HepG2 (cell line): ENCODE data around the gene CEACAM8. TPM values are rescaled to one million over a fixed set of nuclear protein-coding genes. Genes with fewer than 3 reads are reported as not detected.

Source experiments
- ATAC-seq: fragments of 200-7000 bp; cut with Tn5 transposase; 3 replicates; pipeline ENCODE4 v1.9.1; 2020; ENCODE audit warnings: mild to moderate bottlenecking, moderate library complexity
- BruUV-seq: library from RNA; stranded (reverse); fragments of 400-500 nt; replicated peaks from 2 replicates; lab custom pipeline; 2021; lab: Mats Ljungman, UMichigan
- CTCF ChIA-PET: fragments of 300-600 bp; formaldehyde crosslinking; extraction: SDS; loops from one replicate; lab custom pipeline; 2021; ENCODE audit warnings: low total read pairs, inconsistent platforms, low intra/inter-chr PET ratio; lab: Yijun Ruan, JAX
- POLR2A ChIA-PET: fragments of 350-600 bp; sonication (Branson Sonifier 250); formaldehyde crosslinking; loops from one replicate; lab custom pipeline; 2020; ENCODE audit warnings: antibody characterized with exemption, inconsistent platforms; lab: Yijun Ruan, JAX
- DNase-seq: peaks from one replicate; pipeline ENCODE4 v3.0.0-alpha.2; 2015; ENCODE audit warnings: low spot score
- FAIRE-seq: peaks from 3 replicates; lab custom pipeline; 2011; peaks lifted over from hg19 to GRCh38; lab: Jason Lieb, UNC
- H2AFZ ChIP-seq: one replicate; pipeline ENCODE4 v1.6.1; 2011; ENCODE audit warnings: low read length, inconsistent platforms
- H3K27ac ChIP-seq: fragments of 300-600 bp; 3 replicates; pipeline ENCODE4 v1.8.0; 2011; ENCODE audit warnings: mixed run types, mild to moderate bottlenecking, mixed read lengths, low read length, inconsistent platforms; ENCODE audit not compliant: insufficient read depth; ENCODE audit errors: extremely low read length
- H3K27me3 ChIP-seq, 2 experiments: fragments of 200-600 bp in 1 of 2; 2 replicates in 1 of 2; 3 replicates in 1 of 2; pipeline versions ENCODE4 v1.6.0 to v1.8.0; 2011; ENCODE audit warnings: low read length in 2 of 2, mild to moderate bottlenecking in 2 of 2, moderate library complexity in 2 of 2, inconsistent platforms in 1 of 2; ENCODE audit not compliant: insufficient read depth in 2 of 2, control insufficient read depth in 1 of 2
- H3K36me3 ChIP-seq, 2 experiments: fragments of 200-600 bp in 1 of 2; replicated peaks in 1 of 2; 2 replicates in 1 of 2; 3 replicates in 1 of 2; pipeline versions ENCODE4 v1.5.1 to v1.8.0; 2011; ENCODE audit warnings: low read length in 2 of 2, inconsistent platforms in 1 of 2; ENCODE audit not compliant: insufficient read depth in 2 of 2, control insufficient read depth in 1 of 2
- H3K4me1 ChIP-seq: 2 replicates; pipeline ENCODE4 v1.5.1; 2012; ENCODE audit warnings: low read length, inconsistent platforms; ENCODE audit not compliant: insufficient read depth
- H3K4me2 ChIP-seq: 2 replicates; pipeline ENCODE4 v1.6.0; 2011; ENCODE audit warnings: low read depth, low read length, inconsistent platforms
- H3K4me3 ChIP-seq, 3 experiments: fragments of 200-600 bp in 1 of 3; sonication (generic), shearing (Covaris generic) in 1 of 3; replicated peaks in 1 of 3; 2 replicates each; pipeline ENCODE4 v1.5.1; 2011 to 2016; ENCODE audit warnings: low read length in 3 of 3, inconsistent platforms in 2 of 3, low read depth in 2 of 3, mild to moderate bottlenecking in 2 of 3, control low read depth in 1 of 3, mixed read lengths in 1 of 3; ENCODE audit not compliant: insufficient read depth in 1 of 3
- H3K79me2 ChIP-seq: one replicate; pipeline ENCODE4 v1.6.1; 2011; ENCODE audit warnings: low read length, inconsistent platforms; ENCODE audit not compliant: insufficient read depth
- H3K9ac ChIP-seq: 2 replicates; pipeline ENCODE4 v1.6.0; 2011; ENCODE audit warnings: mild to moderate bottlenecking, low read depth, low read length, inconsistent platforms; ENCODE audit not compliant: insufficient read depth
- H3K9me3 ChIP-seq: 2 replicates; pipeline ENCODE4 v1.5.1; 2012; ENCODE audit warnings: mild to moderate bottlenecking, low read length
- H4K20me1 ChIP-seq: 2 replicates; pipeline ENCODE4 v1.6.0; 2011; ENCODE audit warnings: inconsistent platforms, mild to moderate bottlenecking, low read length, moderate library complexity; ENCODE audit not compliant: insufficient read depth
- CHD4 ChIP-seq: fragments of 200-600 bp; sonication (generic); IDR thresholded peaks from 2 replicates; pipeline ENCODE4 v1.7.0; 2017; ENCODE audit warnings: mild to moderate bottlenecking, low read length, borderline replicate concordance
- MAF1 ChIP-seq: sonication (generic); formaldehyde crosslinking; IDR thresholded peaks from 2 replicates; pipeline ENCODE4 v1.5.0; 2020; ENCODE audit warnings: missing genetic modification reagents, borderline replicate concordance
- RFX3 ChIP-seq: IDR thresholded peaks from 2 replicates; pipeline ENCODE4 v1.6.1; 2016; ENCODE audit warnings: missing biosample characterization, missing genetic modification reagents
- SP4 ChIP-seq: sonication (generic); formaldehyde crosslinking; IDR thresholded peaks from 2 replicates; pipeline ENCODE4 v1.8.1; 2023; ENCODE audit warnings: mild to moderate bottlenecking, missing genetic modification reagents
- SRSF4 ChIP-seq: fragments of 200-400 bp; formaldehyde crosslinking; IDR thresholded peaks from one replicate; pipeline ENCODE4 v1.6.1; 2018; ENCODE audit warnings: mild to moderate bottlenecking, low read depth, low read length, moderate library complexity; ENCODE audit not compliant: poor library complexity, severe bottlenecking
- TBP ChIP-seq: sonication (generic); formaldehyde crosslinking; IDR thresholded peaks from 2 replicates; pipeline ENCODE4 v1.5.0; 2020; ENCODE audit warnings: missing genetic modification reagents
- ZNF10 ChIP-seq: sonication (generic); formaldehyde crosslinking; IDR thresholded peaks from 2 replicates; pipeline ENCODE4 v1.4.0; 2020; ENCODE audit warnings: mild to moderate bottlenecking, low read depth, missing genetic modification reagents, borderline replicate concordance
- ZNF12 ChIP-seq: sonication (generic); formaldehyde crosslinking; IDR thresholded peaks from 2 replicates; pipeline ENCODE4 v1.5.0; 2020; ENCODE audit warnings: missing genetic modification reagents
- ZNF251 ChIP-seq: sonication (generic); formaldehyde crosslinking; IDR thresholded peaks from 2 replicates; pipeline ENCODE4 v1.9.0; 2021; ENCODE audit warnings: mild to moderate bottlenecking, missing genetic modification reagents
- ZNF331 ChIP-seq: sonication (generic); formaldehyde crosslinking; IDR thresholded peaks from 2 replicates; pipeline ENCODE4 v1.4.0; 2020; ENCODE audit warnings: missing genetic modification reagents
- ZNF644 ChIP-seq: IDR thresholded peaks from 2 replicates; pipeline ENCODE4 v1.6.1; 2016; ENCODE audit warnings: low read depth
- ZNF672 ChIP-seq: sonication (generic); formaldehyde crosslinking; IDR thresholded peaks from 2 replicates; pipeline ENCODE4 v1.8.1; 2022; ENCODE audit warnings: missing genetic modification reagents
- WGBS: methylation state at CpG from one replicate; pipeline ENCODE4 v1.1.6; 2017; ENCODE audit warnings: low lambda C conversion rate; 5-methylcytosine and 5-hydroxymethylcytosine counted together
- in situ Hi-C: cut with HindIII; loops from 2 replicates; pipeline ENCODE4 v1.10.0; 2017; ENCODE audit warnings: low pct_unique_long_range_greater_than_20kb; ENCODE audit not compliant: extremely low pct_ligation_motif_present
- intact Hi-C: fragments of 100-400 bp; cut with micrococcal nuclease; formaldehyde crosslinking; loops from one replicate; pipeline ENCODE4 v1.10.0; 2022; ENCODE audit not compliant: unreplicated experiment
- polyA plus RNA-seq, 8 experiments: library from polyadenylated mRNA; depleted of rRNA in 3 of 8; stranded (reverse) in 7 of 8; unstranded in 1 of 8; fragments of >200 nt; fragmentation: Illumina TruSeq in 4 of 8; extraction: Trizol in 4 of 8; gene quantifications; 2 replicates each; pipeline versions ENCODE4 v1.2.1 to v1.2.3, GENCODE V29; 2011 to 2016; ENCODE audit warnings: low read depth in 4 of 8, missing spikeins in 1 of 8, mixed read lengths in 1 of 8; ENCODE audit not compliant: insufficient read depth in 1 of 8
- total RNA-seq, 5 experiments: library from RNA; depleted of rRNA; stranded (reverse); fragments of >200 nt; fragmentation: Illumina TruSeq; extraction: Trizol; gene quantifications; 2 replicates each; pipeline ENCODE4 v1.2.3, GENCODE V29; 2016; ENCODE audit warnings: low read depth in 1 of 5
- TF ChIP-seq, protein P1 (sequence below): sonication (generic); formaldehyde crosslinking; IDR thresholded peaks from 2 replicates; pipeline ENCODE4 v1.4.0; 2020; ENCODE audit warnings: missing genetic modification reagents
- TF ChIP-seq, protein P2 (sequence below): sonication (generic); formaldehyde crosslinking; IDR thresholded peaks from 2 replicates; pipeline ENCODE4 v1.4.0; 2020; ENCODE audit warnings: missing genetic modification reagents, borderline replicate concordance

CEACAM8 gene
- total and polyA plus RNA-seq, 2 of the 13 experiments (the other 11 are each of a cell fraction or from before 2014, with no cell fraction given): not detected

DNA sequence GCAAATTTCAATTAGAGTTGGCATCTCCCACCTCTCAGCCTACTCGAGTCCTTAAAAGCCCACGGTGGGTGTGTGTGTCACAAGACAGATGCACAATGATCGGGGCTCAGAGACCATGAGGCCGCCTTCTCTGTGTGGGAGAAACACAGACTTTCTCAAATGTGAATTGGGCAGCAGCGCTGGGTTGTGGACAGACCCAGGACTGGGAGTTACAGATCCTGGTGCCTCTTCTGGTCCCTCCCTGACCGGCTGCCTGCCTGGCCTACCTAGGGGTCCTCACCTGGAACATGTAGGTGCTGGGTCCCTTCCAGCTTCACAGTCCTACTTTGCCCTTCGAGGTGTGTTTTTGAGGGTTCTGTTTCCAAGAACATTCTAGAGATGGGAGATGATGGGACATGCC, 4.9 kb downstream of the CEACAM8 start (continued):
- TF ChIP-seq ZNF10: no peak
- TF ChIP-seq ZNF644 (CRISPR knock-in tag): no peak
- TF ChIP-seq ZNF672 (CRISPR knock-in tag): no peak
- TF ChIP-seq CHD4: no peak
- no peak for TF ChIP-seq SP4 (CRISPR knock-in tag)
- no peak for TF ChIP-seq MAF1

DNA sequence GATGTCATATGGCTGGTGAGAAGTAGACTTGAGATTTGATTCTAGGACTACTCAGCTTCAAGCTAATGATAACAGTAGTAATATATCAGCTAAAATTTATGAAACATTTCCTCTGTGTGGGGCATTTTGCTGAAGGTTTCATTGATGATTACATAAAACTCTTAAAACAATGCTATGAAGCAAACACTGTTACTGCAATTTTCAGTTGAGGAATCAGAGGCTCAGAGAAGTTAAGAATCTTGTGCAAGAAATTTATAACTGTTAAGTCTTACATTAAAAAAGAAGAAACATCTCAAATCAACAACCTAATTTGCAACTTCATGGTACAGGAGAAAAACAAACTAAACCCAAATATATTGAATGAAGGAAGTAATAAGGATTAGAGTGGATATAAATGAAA, 10.3 kb downstream of the CEACAM8 start:
- H3K9me3 ChIP-seq: no peaks in the 10 kb centered on the region
- ATAC-seq: no peak
- H3K27me3 ChIP-seq: peaks cover 0 to 8% of the 10 kb centered on the region in 2 experiments; a peak in 1 of 5 replicates
- POLR2A ChIA-PET: no interaction called here
- no peaks in the 10 kb centered on the region for H3K79me2 ChIP-seq
- no peak for DNase-seq
- H3K9ac ChIP-seq: no peak overlapping the region
- CTCF ChIA-PET: no interaction called here
- no peak overlapping the region for H2AFZ ChIP-seq
- in situ Hi-C loops: no loop called here
- H3K27ac ChIP-seq: no peak overlapping the region
- no peak overlapping the region for H3K4me3 ChIP-seq
- no peaks in the 10 kb centered on the region for H3K36me3 ChIP-seq
- no peaks in the 10 kb centered on the region for H3K4me1 ChIP-seq
- FAIRE-seq: no peak
- TF ChIP-seq ZNF251 (CRISPR knock-in tag): no peak
- no peak for TF ChIP-seq SRSF4
- no peaks in the 10 kb centered on the region for H4K20me1 ChIP-seq
- H3K4me2 ChIP-seq: no peak overlapping the region
- BruUV-seq: no TSS peak
- intact Hi-C loops: no loop called here

DNA sequence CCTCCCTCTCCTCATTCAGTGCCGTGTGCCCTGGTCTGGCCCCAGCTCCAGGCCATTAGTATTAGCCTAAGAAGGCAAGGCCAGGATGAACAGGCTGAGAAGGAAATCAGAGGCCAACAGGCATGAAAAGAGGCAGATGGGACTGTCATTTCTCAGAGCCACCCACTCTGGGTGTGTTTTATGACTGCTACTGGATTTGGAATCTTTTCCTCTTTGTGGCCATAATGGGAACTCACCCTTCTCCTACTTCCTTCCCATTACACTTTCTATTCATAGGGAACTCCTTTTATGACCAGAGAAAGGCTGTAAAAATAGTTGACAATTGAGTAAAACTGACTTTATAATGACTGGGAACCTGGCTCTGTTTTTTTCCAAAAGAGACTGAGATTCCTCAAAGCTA, 17.7 kb downstream of the CEACAM8 start:
- CTCF ChIA-PET: no interaction called here
- intact Hi-C loops (no loop called here), in situ Hi-C loops (no loop called here)
- BruUV-seq: no TSS peak
- no peak overlapping the region for H3K9ac ChIP-seq
- H3K36me3 ChIP-seq: no peaks in the 10 kb centered on the region
- H4K20me1 ChIP-seq: no peaks in the 10 kb centered on the region
- H2AFZ ChIP-seq: no peak overlapping the region
- FAIRE-seq (no peak), ATAC-seq (no peak), DNase-seq (no peak)
- no peaks in the 10 kb centered on the region for H3K9me3 ChIP-seq
- no peaks in the 10 kb centered on the region for H3K79me2 ChIP-seq
- no peak overlapping the region for H3K4me2 ChIP-seq
- WGBS: 0% methylated on average over 1 of the region's 1 CpG
- H3K27ac ChIP-seq: no peak overlapping the region
- no peaks in the 10 kb centered on the region for H3K4me1 ChIP-seq
- POLR2A ChIA-PET: no interaction called here
- H3K4me3 ChIP-seq: no peak overlapping the region
- peaks cover 1 to 3% of the 10 kb centered on the region in 2 experiments; a peak in 3 of 5 replicates for H3K27me3 ChIP-seq
- TF ChIP-seq, protein P1, sequence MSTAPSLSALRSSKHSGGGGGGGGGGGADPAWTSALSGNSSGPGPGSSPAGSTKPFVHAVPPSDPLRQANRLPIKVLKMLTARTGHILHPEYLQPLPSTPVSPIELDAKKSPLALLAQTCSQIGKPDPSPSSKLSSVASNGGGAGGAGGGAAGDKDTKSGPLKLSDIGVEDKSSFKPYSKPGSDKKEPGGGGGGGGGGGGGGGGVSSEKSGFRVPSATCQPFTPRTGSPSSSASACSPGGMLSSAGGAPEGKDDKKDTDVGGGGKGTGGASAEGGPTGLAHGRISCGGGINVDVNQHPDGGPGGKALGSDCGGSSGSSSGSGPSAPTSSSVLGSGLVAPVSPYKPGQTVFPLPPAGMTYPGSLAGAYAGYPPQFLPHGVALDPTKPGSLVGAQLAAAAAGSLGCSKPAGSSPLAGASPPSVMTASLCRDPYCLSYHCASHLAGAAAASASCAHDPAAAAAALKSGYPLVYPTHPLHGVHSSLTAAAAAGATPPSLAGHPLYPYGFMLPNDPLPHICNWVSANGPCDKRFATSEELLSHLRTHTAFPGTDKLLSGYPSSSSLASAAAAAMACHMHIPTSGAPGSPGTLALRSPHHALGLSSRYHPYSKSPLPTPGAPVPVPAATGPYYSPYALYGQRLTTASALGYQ (CRISPR knock-in tag): no peak
- TF ChIP-seq, protein P2, sequence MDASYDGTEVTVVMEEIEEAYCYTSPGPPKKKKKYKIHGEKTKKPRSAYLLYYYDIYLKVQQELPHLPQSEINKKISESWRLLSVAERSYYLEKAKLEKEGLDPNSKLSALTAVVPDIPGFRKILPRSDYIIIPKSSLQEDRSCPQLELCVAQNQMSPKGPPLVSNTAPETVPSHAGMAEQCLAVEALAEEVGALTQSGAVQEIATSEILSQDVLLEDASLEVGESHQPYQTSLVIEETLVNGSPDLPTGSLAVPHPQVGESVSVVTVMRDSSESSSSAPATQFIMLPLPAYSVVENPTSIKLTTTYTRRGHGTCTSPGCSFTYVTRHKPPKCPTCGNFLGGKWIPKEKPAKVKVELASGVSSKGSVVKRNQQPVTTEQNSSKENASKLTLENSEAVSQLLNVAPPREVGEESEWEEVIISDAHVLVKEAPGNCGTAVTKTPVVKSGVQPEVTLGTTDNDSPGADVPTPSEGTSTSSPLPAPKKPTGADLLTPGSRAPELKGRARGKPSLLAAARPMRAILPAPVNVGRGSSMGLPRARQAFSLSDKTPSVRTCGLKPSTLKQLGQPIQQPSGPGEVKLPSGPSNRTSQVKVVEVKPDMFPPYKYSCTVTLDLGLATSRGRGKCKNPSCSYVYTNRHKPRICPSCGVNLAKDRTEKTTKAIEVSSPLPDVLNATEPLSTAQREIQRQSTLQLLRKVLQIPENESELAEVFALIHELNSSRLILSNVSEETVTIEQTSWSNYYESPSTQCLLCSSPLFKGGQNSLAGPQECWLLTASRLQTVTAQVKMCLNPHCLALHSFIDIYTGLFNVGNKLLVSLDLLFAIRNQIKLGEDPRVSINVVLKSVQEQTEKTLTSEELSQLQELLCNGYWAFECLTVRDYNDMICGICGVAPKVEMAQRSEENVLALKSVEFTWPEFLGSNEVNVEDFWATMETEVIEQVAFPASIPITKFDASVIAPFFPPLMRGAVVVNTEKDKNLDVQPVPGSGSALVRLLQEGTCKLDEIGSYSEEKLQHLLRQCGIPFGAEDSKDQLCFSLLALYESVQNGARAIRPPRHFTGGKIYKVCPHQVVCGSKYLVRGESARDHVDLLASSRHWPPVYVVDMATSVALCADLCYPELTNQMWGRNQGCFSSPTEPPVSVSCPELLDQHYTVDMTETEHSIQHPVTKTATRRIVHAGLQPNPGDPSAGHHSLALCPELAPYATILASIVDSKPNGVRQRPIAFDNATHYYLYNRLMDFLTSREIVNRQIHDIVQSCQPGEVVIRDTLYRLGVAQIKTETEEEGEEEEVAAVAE: no peak
- TF ChIP-seq TBP (CRISPR knock-in tag) (no peak), RFX3 (CRISPR knock-in tag) (no peak), ZNF12 (CRISPR knock-in tag) (no peak), ZNF331 (no peak)
